ENCODE data around the gene RAET1L.
"Not testable (repeated sequence)": the region's sequence is repeated elsewhere in the genome, so short reads cannot be mapped to it uniquely, and the experiment has no call there.

Gene RAET1L

GRCh38 chr6:149990661-149991471 is 34.5 kb downstream of the RAET1L start:
- no peak for DNase-seq (ENCODE audit: low spot score)

- DNase-seq (ENCODE audit: low spot score): no peak
These were observed 35.1 kb downstream of the RAET1L start for GRCh38 chr6:149990212-149990660.

- no peak for DNase-seq (ENCODE audit: low spot score)
These were observed 36.6 kb downstream of the RAET1L start for GRCh38 chr6:149988550-149989346.

- DNase-seq (ENCODE audit: low spot score): no peak
These were observed 37.7 kb downstream of the RAET1L start for GRCh38 chr6:149987602-149988107.

- DNase-seq (ENCODE audit: low spot score): no peak
These were observed 39.8 kb downstream of the RAET1L start for GRCh38 chr6:149985481-149985937.

GRCh38 chr6:149984773-149985172 is 40.6 kb downstream of the RAET1L start:
- no peak for DNase-seq (ENCODE audit: low spot score)

GRCh38 chr6:149983145-149983544 is 42.2 kb downstream of the RAET1L start:
- DNase-seq (ENCODE audit: low spot score): no peak

- DNase-seq (ENCODE audit: low spot score): no peak
These were observed 46.0 kb downstream of the RAET1L start for GRCh38 chr6:149979293-149979692.

- DNase-seq (ENCODE audit: low spot score): no peak
These were observed 46.7 kb downstream of the RAET1L start for GRCh38 chr6:149978610-149979009.

GRCh38 chr6:149977221-149977620 is 48.1 kb downstream of the RAET1L start:
- no peak for DNase-seq (ENCODE audit: low spot score)

- DNase-seq (ENCODE audit: low spot score): no peak
These were observed 49.9 kb downstream of the RAET1L start for GRCh38 chr6:149975400-149975799.

- no peak for DNase-seq (ENCODE audit: low spot score)
These were observed 50.5 kb downstream of the RAET1L start for GRCh38 chr6:149974825-149975224.

GRCh38 chr6:149974394-149974793 is 50.9 kb downstream of the RAET1L start:
- DNase-seq (ENCODE audit: low spot score): not testable (repeated sequence)

GRCh38 chr6:149969635-149970034 is 55.7 kb downstream of the RAET1L start:
- no peak for DNase-seq (ENCODE audit: low spot score)

- not testable (repeated sequence) for DNase-seq (ENCODE audit: low spot score)
These were observed 56.4 kb downstream of the RAET1L start for GRCh38 chr6:149968909-149969308.

All from CD4-positive, alpha-beta T cell treated with Interleukin-6 at 100 ng/mL for 8 hours (primary cell).